Spleen (tissue), 11 donors: ENCODE results near the gene LY6G6D. TPM values are rescaled to one million over a fixed set of nuclear protein-coding genes. Genes with fewer than 3 reads are reported as not detected.
A peak's percentile ranks its signal among the peaks of the same experiment; 100 is the strongest.

Experiments used
- DNase-seq: peaks from one replicate; pipeline ENCODE4 v3.0.0-alpha.2; 2020
- H3K27ac ChIP-seq, 8 donors: fragments of 200-600 bp; sonication (generic) in 7 of 8; 1 replicate in 4 of 8; 2 replicates in 4 of 8; pipeline versions ENCODE4 v1.5.0 to v1.8.0; 2016 to 2021; ENCODE audit warnings: inconsistent platforms in 4 of 8, mild to moderate bottlenecking in 4 of 8, moderate library complexity in 1 of 8
- H3K27me3 ChIP-seq, 7 donors: fragments of 200-600 bp; sonication (generic) in 6 of 7; replicated peaks in 1 of 7; 1 replicate in 4 of 7; 2 replicates in 3 of 7; pipeline versions ENCODE4 v1.5.0 to v1.8.0; 2016 to 2021; ENCODE audit warnings: inconsistent platforms in 3 of 7, mild to moderate bottlenecking in 1 of 7
- H3K36me3 ChIP-seq, 6 donors: fragments of 200-600 bp; sonication (generic) in 5 of 6; 1 replicate in 4 of 6; 2 replicates in 2 of 6; pipeline versions ENCODE4 v1.5.0 to v1.8.0; 2016 to 2021; ENCODE audit warnings: inconsistent platforms in 2 of 6
- H3K4me1 ChIP-seq, 6 donors: fragments of 200-600 bp; sonication (generic) in 5 of 6; 1 replicate in 3 of 6; 2 replicates in 3 of 6; pipeline versions ENCODE4 v1.5.0 to v1.8.0; 2016 to 2021; ENCODE audit warnings: inconsistent platforms in 3 of 6
- H3K4me3 ChIP-seq, 8 donors: fragments of 200-600 bp; sonication (generic) in 7 of 8; 1 replicate in 4 of 8; 2 replicates in 4 of 8; pipeline versions ENCODE4 v1.5.0 to v1.8.0; 2016 to 2021; ENCODE audit warnings: inconsistent platforms in 4 of 8, mild to moderate bottlenecking in 4 of 8, moderate library complexity in 2 of 8
- H3K9me3 ChIP-seq, 8 donors: fragments of 200-600 bp; sonication (generic) in 7 of 8; 1 replicate in 4 of 8; 2 replicates in 4 of 8; pipeline versions ENCODE4 v1.5.0 to v1.8.0; 2016 to 2021; ENCODE audit warnings: inconsistent platforms in 4 of 8
- CTCF ChIP-seq, 11 experiments: fragments of 200-600 bp in 7 of 11; fragments of 450-650 bp in 4 of 11; sonication (generic) in 4 of 11; IDR thresholded peaks in 8 of 11; conservative IDR thresholded peaks in 3 of 11; 1 replicate in 7 of 11; 2 replicates in 4 of 11; pipeline versions ENCODE4 v1.4.0 to v1.8.0; 2016 to 2021; ENCODE audit warnings: antibody characterized with exemption in 11 of 11, inconsistent platforms in 4 of 11, mild to moderate bottlenecking in 1 of 11
- POLR2A ChIP-seq, 3 donors: fragments of 450-650 bp; IDR thresholded peaks; one replicate each; pipeline ENCODE4 v1.5.1; 2017; ENCODE audit warnings: antibody characterized with exemption in 3 of 3, mild to moderate bottlenecking in 1 of 3
- POLR2AphosphoS5 ChIP-seq, 3 donors: sonication (generic); formaldehyde crosslinking; IDR thresholded peaks; one replicate each; pipeline ENCODE4 v1.5.1; 2017; ENCODE audit warnings: antibody characterized with exemption in 3 of 3
- WGBS, 5 donors: extraction: QIAGEN DNeasy Blood & Tissue Kit in 3 of 5; methylation state at CpG; one replicate each; pipeline versions ENCODE4 v1.1.5 to v1.1.7; 2013 to 2018; 5-methylcytosine and 5-hydroxymethylcytosine counted together
- intact Hi-C: fragments of 100-400 bp; cut with DNase I; formaldehyde crosslinking; loops from one replicate; pipeline ENCODE4 v1.15.0; 2023; ENCODE audit warnings: low total_unique reads
- polyA plus RNA-seq, 3 donors: library from polyadenylated mRNA; stranded (reverse); fragments of 200-250 nt; gene quantifications; one replicate each; pipeline ENCODE4 v1.2.1, GENCODE V29; 2013
- total RNA-seq, 7 donors: library from RNA; depleted of rRNA in 3 of 7; stranded (reverse); fragments of >200 nt in 3 of 7; fragmentation: NEBNext Ultra II Directional in 4 of 7; extraction: Animal tissue kit (Norgen Biotek cat#: 25700) in 4 of 7; gene quantifications; one replicate each; pipeline versions ENCODE4 v1.1.0 to v1.2.1, GENCODE V29; 2016 to 2021
- donor health status: healthy with polysubstance abuse.
- donor health status: DM: no; HTN: no; CAD: no; lungs with moderate emphysema.
- donor health status: DM: no; HTN: no; CAD: no.
- donor health status: Bipolar disorder and iron deficiency.
- donor health status: healthy.
- donor health status: DM: no; HTN: no; CAD: no.
- donor health status: DM: yes; HTN: yes; CAD: no.

LY6G6D gene
- total and polyA plus RNA-seq, 10 donors = not detected

DNA sequence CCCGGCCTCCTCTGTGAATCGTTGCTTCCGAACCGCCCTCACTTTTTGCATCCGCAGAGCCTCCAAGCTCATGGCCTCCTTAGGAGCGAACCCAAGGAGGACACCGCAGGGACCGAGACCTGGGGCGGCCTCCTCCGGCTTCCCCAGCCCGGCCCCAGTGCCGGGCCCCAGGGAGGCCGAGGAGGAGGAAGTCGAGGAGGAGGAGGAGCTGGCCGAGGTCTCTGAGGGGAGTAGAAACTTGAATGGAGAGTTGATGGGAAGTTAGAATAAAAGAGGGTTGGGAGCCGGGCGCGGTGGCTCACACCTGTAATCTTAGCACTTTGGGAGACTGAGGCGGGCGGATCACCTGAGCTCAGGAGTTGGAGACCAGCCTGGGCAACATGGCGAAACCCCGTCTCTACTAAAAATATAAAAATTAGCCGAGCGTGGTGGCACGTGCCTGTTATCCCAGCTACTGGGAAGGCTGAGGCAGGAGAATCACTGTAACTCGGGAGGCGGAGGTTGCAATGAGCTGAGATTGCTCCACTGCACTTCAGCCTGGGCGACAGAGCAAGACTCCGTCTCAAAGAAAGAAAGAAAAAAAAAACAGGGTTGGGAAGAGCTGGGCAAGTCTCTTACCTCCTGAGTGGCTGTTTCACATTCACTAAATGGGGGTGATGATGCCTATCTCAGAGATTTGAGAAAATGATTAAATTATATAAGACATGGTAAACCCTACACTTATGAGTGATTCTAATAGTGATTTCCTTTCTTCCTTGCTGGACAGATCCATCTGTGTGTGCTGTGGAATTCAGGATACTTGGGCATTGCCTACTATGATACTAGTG is 25.5 kb downstream of the LY6G6D start:
- H3K9me3 ChIP-seq = no peaks in the 10 kb centered on the region
- intact Hi-C loops = no loop called here
- H3K36me3 ChIP-seq = peaks cover 0 to 15% (median 0%) of the 10 kb centered on the region in 6 donors
- TF ChIP-seq POLR2A (IDR thresholded peaks at IDR 0.05) = peak in 1 of 3 donors; percentile 28
- TF ChIP-seq POLR2AphosphoS5 (IDR thresholded peaks at IDR 0.05) = no peak
- peak overlapping the region; percentile 70 to 99 (median 90) for H3K27ac ChIP-seq
- DNase-seq = peak; percentile 92
- H3K27me3 ChIP-seq = no peaks in the 10 kb centered on the region
- H3K4me3 ChIP-seq = peak overlapping the region; percentile 74 to 93 (median 86)
- H3K4me1 ChIP-seq = peaks cover 26 to 50% (median 45%) of the 10 kb centered on the region in 6 donors
- WGBS, 5 donors = 5 to 9% (median 8%) methylated on average over 24 to 29 of the region's 29 CpGs

DNA sequence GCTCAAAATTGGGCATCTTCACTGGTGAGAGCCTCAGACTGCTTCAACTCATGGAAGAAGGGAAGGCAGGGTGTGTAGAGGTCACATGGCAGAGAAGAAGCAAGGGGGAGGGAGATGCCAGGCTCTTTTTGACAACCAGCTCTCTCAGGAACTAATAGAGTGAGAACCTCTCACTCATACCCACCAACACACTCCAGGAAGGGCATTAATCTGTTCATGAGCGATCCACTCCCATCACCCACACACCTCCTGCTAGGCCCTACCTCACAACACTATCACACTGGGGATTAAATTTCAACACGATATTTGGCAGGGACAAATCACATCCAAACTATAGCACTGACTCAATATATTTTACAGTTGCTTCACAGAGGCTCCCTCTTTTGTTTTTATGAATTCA is 26.7 kb downstream of the LY6G6D start:
- H3K4me3 ChIP-seq = no peak overlapping the region
- intact Hi-C loops = no loop called here
- WGBS, 5 donors = 91 to 96% (median 95%) methylated on average over 2 of the region's 2 CpGs
- no peak overlapping the region for H3K27ac ChIP-seq
- peaks cover 23 to 45% (median 39%) of the 10 kb centered on the region in 6 donors for H3K4me1 ChIP-seq
- no peak for DNase-seq
- H3K9me3 ChIP-seq = no peaks in the 10 kb centered on the region
- H3K27me3 ChIP-seq = no peaks in the 10 kb centered on the region
- peaks cover 0 to 15% (median 0%) of the 10 kb centered on the region in 6 donors for H3K36me3 ChIP-seq
- no peak for TF ChIP-seq POLR2A (IDR thresholded peaks at IDR 0.05)
- TF ChIP-seq CTCF (IDR thresholded peaks at IDR 0.05 in 8 of 11, conservative IDR thresholded peaks at IDR 0.05 in 3 of 11) = no peak
- TF ChIP-seq POLR2AphosphoS5 (IDR thresholded peaks at IDR 0.05) = no peak

DNA sequence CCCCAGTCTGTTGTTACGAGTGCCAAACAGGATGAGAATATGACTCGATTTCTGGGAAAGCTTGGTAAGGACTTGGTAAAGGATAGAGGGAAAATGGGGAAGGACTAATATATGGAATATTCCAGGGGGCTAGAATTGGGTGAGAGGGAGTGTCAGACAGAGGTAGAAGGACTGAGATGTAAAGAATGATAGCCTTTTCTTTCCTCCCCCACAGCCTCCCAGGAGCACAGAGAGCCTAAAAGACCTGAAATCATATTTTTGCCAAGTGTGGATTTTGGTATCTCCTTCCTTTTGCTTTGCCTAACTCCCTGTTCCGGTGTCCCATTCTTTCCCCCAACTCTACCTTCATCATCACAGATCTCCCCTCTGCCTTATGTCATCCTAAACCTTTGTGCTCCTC is 27.7 kb downstream of the LY6G6D start:
- Histone ChIP-seq H3K36me3 (peaks cover 0 to 15% (median 0%) of the 10 kb centered on the region in 6 donors), H3K4me1 (peaks cover 12 to 34% (median 28%) of the 10 kb centered on the region in 6 donors), H3K4me3 (no peak overlapping the region), H3K9me3 (no peaks in the 10 kb centered on the region), H3K27me3 (no peaks in the 10 kb centered on the region), H3K27ac (no peak overlapping the region)
- intact Hi-C loops = no loop called here
- WGBS, 5 donors = 93 to 97% (median 96%) methylated on average over 3 of the region's 3 CpGs
- DNase-seq = no peak
- TF ChIP-seq POLR2A (IDR thresholded peaks at IDR 0.05) (no peak), CTCF (IDR thresholded peaks at IDR 0.05 in 8 of 11, conservative IDR thresholded peaks at IDR 0.05 in 3 of 11) (no peak), POLR2AphosphoS5 (IDR thresholded peaks at IDR 0.05) (no peak)

- Histone ChIP-seq H3K4me1 (peaks cover 1 to 18% (median 13%) of the 10 kb centered on the region in 6 donors), H3K36me3 (peaks cover 0 to 15% (median 0%) of the 10 kb centered on the region in 6 donors), H3K9me3 (no peaks in the 10 kb centered on the region), H3K27me3 (no peaks in the 10 kb centered on the region), H3K27ac (no peak overlapping the region), H3K4me3 (no peak overlapping the region)
- intact Hi-C loops = no loop called here
- 30 to 64% (median 53%) methylated on average over 1 of the region's 1 CpG for WGBS, 5 donors
- no peak for TF ChIP-seq POLR2AphosphoS5 (IDR thresholded peaks at IDR 0.05)
- no peak for TF ChIP-seq CTCF (IDR thresholded peaks at IDR 0.05 in 8 of 11, conservative IDR thresholded peaks at IDR 0.05 in 3 of 11)
- TF ChIP-seq POLR2A (IDR thresholded peaks at IDR 0.05) = no peak
- no peak for DNase-seq
These were observed 29.3 kb downstream of the LY6G6D start for GRCh38 chr6:31744422-31744821.
